GM23338 (cell line): ENCODE results near the gene NFS1. TPM values are rescaled to one million over a fixed set of nuclear protein-coding genes. Genes with fewer than 3 reads are reported as not detected.

ENCODE experiments used
- ATAC-seq: fragments of 200-7000 bp; cut with Tn5 transposase; 3 replicates; pipeline ENCODE4 v1.9.1; 2020
- DNase-seq: peaks from one replicate; pipeline ENCODE4 v3.0.0-alpha.2; 2015; ENCODE audit warnings: low spot score
- H2AFZ ChIP-seq: fragments of 200-600 bp; sonication (generic); 2 replicates; pipeline ENCODE4 v1.8.0; 2016; ENCODE audit warnings: antibody characterized with exemption, mild to moderate bottlenecking, moderate library complexity
- H3F3A ChIP-seq: fragments of 200-600 bp; sonication (generic); replicated peaks from 2 replicates; pipeline ENCODE4 v1.8.0; 2017; ENCODE audit warnings: antibody characterized with exemption, mixed run types, low read depth
- H3K27ac ChIP-seq: fragments of 200-600 bp; sonication (generic); 2 replicates; pipeline ENCODE4 v1.6.1; 2016; ENCODE audit warnings: low read depth
- H3K27me3 ChIP-seq: fragments of 200-600 bp; sonication (generic); 2 replicates; pipeline ENCODE4 v1.8.0; 2016; ENCODE audit warnings: mild to moderate bottlenecking, mixed run types, moderate library complexity; ENCODE audit not compliant: insufficient read depth
- H3K36me3 ChIP-seq: fragments of 200-600 bp; sonication (generic); 2 replicates; pipeline ENCODE4 v1.8.0; 2016; ENCODE audit warnings: mild to moderate bottlenecking; ENCODE audit not compliant: insufficient read depth
- H3K4me1 ChIP-seq: fragments of 200-600 bp; sonication (generic); 2 replicates; pipeline ENCODE4 v1.8.0; 2016; ENCODE audit warnings: mild to moderate bottlenecking, moderate library complexity; ENCODE audit not compliant: insufficient read depth
- H3K4me2 ChIP-seq: fragments of 200-600 bp; sonication (generic); 2 replicates; pipeline ENCODE4 v1.7.1; 2017; ENCODE audit warnings: mixed run types
- H3K4me3 ChIP-seq: fragments of 200-600 bp; sonication (generic); 2 replicates; pipeline ENCODE4 v1.6.1; 2016; ENCODE audit warnings: mixed run types
- H3K79me2 ChIP-seq: fragments of 200-600 bp; sonication (generic); replicated peaks from 2 replicates; pipeline ENCODE4 v1.8.0; 2017; ENCODE audit warnings: mild to moderate bottlenecking; ENCODE audit not compliant: insufficient read depth
- H3K9me2 ChIP-seq: fragments of 200-600 bp; sonication (generic); 2 replicates; pipeline ENCODE4 v1.8.0; 2017; ENCODE audit not compliant: insufficient read depth
- H4K20me1 ChIP-seq: fragments of 200-600 bp; sonication (generic); replicated peaks from 2 replicates; pipeline ENCODE4 v1.8.0; 2017; ENCODE audit warnings: mild to moderate bottlenecking; ENCODE audit not compliant: insufficient read depth
- H3K27ac Mint-ChIP-seq: 2 replicates; pipeline ENCODE4 v1.8.0; 2020; ENCODE audit warnings: inconsistent platforms, mild to moderate bottlenecking, moderate library complexity, mixed read lengths
- H3K27me3 Mint-ChIP-seq: 3 replicates; pipeline ENCODE4 v1.8.0; 2022; ENCODE audit warnings: low read depth, mild to moderate bottlenecking, moderate library complexity, mixed read lengths, inconsistent platforms; ENCODE audit not compliant: insufficient read depth, poor library complexity
- H3K36me3 Mint-ChIP-seq: 3 replicates; pipeline ENCODE4 v1.8.0; 2021; ENCODE audit warnings: low read depth, mild to moderate bottlenecking, inconsistent platforms, moderate library complexity, mixed read lengths
- H3K4me1 Mint-ChIP-seq: 3 replicates; pipeline ENCODE4 v1.8.0; 2020; ENCODE audit warnings: mild to moderate bottlenecking, inconsistent platforms, mixed read lengths
- H3K4me3 Mint-ChIP-seq: 3 replicates; pipeline ENCODE4 v1.8.0; 2021; ENCODE audit warnings: moderate library complexity, mild to moderate bottlenecking, inconsistent platforms, mixed read lengths
- H3K9me3 Mint-ChIP-seq: 3 replicates; pipeline ENCODE4 v1.8.0; 2020; ENCODE audit warnings: moderate library complexity, mild to moderate bottlenecking, inconsistent platforms, mixed read lengths
- EZH2 ChIP-seq: fragments of 200-600 bp; sonication (generic); IDR thresholded peaks from one replicate; pipeline ENCODE4 v1.8.0; 2017; ENCODE audit warnings: antibody characterized with exemption, mild to moderate bottlenecking, low read depth; ENCODE audit not compliant: unreplicated experiment
- EZH2phosphoT487 ChIP-seq: fragments of 200-600 bp; sonication (generic); IDR thresholded peaks from one replicate; pipeline ENCODE4 v1.8.1; 2018; ENCODE audit warnings: antibody characterized with exemption; ENCODE audit not compliant: unreplicated experiment
- JUNB ChIP-seq: IDR thresholded peaks from one replicate; pipeline ENCODE4 v1.6.1; 2016; ENCODE audit warnings: antibody characterized with exemption; ENCODE audit not compliant: unreplicated experiment
- POLR2AphosphoS5 ChIP-seq: IDR thresholded peaks from 2 replicates; pipeline ENCODE4 v1.6.1; 2016; ENCODE audit warnings: antibody characterized with exemption, low read depth
- STAT1 ChIP-seq: IDR thresholded peaks from one replicate; pipeline ENCODE4 v1.6.1; 2016; ENCODE audit warnings: antibody characterized with exemption; ENCODE audit not compliant: unreplicated experiment
- ZNF114 ChIP-seq: fragments of 250-450 bp; sonication (Bioruptor Pico); IDR thresholded peaks from 2 replicates; pipeline ENCODE4 v1.5.0; 2020; ENCODE audit warnings: mild to moderate bottlenecking, moderate library complexity
- polyA plus RNA-seq: library from polyadenylated mRNA; unstranded; fragments of >200 nt; fragmentation: Nextera tagmentation; extraction: Ambion mirVana; gene quantifications from 2 replicates; pipeline ENCODE4 v1.2.1, GENCODE V29; 2016
- total RNA-seq: library from RNA; depleted of rRNA; stranded (reverse); fragments of >200 nt; shearing (Covaris generic); gene quantifications from 2 replicates; pipeline ENCODE4 v1.2.3, GENCODE V29; 2014
- TF ChIP-seq, protein P1 (sequence below), 2 experiments: fragments of 200-600 bp in 1 of 2; sonication (generic) in 1 of 2; conservative IDR thresholded peaks; 2 replicates each; pipeline versions ENCODE4 v1.5.1 to v1.6.1; 2016 to 2017; ENCODE audit warnings: antibody characterized with exemption in 2 of 2, low read depth in 2 of 2, mild to moderate bottlenecking in 2 of 2, moderate library complexity in 1 of 2
- TF ChIP-seq, protein P2 (sequence below): fragments of 250-450 bp; sonication (Bioruptor Pico); IDR thresholded peaks from 2 replicates; pipeline ENCODE4 v1.5.0; 2020; ENCODE audit warnings: mild to moderate bottlenecking, moderate library complexity

NFS1 gene
- total and polyA plus RNA-seq, 2 experiments from 2014 or later, result 22.8 to 35.7 TPM

DNA sequence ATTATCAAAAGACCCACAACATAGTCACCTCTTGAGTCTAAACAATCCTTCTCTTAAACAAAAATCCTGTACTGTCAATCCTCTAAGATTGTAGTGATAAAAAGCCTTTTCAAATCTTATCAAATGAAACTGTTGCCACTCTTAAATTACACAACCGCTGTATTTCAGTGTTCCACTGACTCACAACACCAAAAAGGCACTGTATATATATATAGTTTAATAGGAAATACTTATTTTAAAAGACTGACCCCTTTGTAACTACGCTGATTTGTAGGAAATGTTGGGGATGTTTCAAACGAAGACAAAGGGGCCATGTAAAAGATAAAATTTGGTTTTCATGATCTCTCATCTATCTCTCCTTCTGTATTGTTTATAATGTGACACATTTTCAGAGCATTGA, 48.5 kb downstream of the NFS1 start:
- H4K20me1 ChIP-seq, result peaks cover 86% of the 10 kb centered on the region
- no peak overlapping the region for H2AFZ ChIP-seq
- no peak overlapping the region for H3K27ac ChIP-seq
- H3K4me3 ChIP-seq, result no peak overlapping the region
- H3K27me3 Mint-ChIP-seq, result no peaks in the 10 kb centered on the region
- H3K4me1 ChIP-seq, result no peaks in the 10 kb centered on the region; the same call in 1 of the 2 replicates
- H3K27ac Mint-ChIP-seq, result no peak overlapping the region
- peaks cover 6% of the 10 kb centered on the region; the same call in 2 of the 3 replicates for H3K36me3 Mint-ChIP-seq
- no peak for DNase-seq
- no peak for ATAC-seq
- no peaks in the 10 kb centered on the region for H3K9me3 Mint-ChIP-seq
- H3K79me2 ChIP-seq, result peaks cover 99% of the 10 kb centered on the region
- TF ChIP-seq JUNB (no peak), STAT1 (no peak), POLR2AphosphoS5 (no peak), ZNF114 (CRISPR knock-in tag) (no peak), EZH2 (no peak), EZH2phosphoT487 (no peak)
- TF ChIP-seq, protein P1, sequence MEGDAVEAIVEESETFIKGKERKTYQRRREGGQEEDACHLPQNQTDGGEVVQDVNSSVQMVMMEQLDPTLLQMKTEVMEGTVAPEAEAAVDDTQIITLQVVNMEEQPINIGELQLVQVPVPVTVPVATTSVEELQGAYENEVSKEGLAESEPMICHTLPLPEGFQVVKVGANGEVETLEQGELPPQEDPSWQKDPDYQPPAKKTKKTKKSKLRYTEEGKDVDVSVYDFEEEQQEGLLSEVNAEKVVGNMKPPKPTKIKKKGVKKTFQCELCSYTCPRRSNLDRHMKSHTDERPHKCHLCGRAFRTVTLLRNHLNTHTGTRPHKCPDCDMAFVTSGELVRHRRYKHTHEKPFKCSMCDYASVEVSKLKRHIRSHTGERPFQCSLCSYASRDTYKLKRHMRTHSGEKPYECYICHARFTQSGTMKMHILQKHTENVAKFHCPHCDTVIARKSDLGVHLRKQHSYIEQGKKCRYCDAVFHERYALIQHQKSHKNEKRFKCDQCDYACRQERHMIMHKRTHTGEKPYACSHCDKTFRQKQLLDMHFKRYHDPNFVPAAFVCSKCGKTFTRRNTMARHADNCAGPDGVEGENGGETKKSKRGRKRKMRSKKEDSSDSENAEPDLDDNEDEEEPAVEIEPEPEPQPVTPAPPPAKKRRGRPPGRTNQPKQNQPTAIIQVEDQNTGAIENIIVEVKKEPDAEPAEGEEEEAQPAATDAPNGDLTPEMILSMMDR (conservative IDR thresholded peaks at IDR 0.05; ENCODE audit: low read depth in 2 of 2), result no peak
- TF ChIP-seq, protein P2, sequence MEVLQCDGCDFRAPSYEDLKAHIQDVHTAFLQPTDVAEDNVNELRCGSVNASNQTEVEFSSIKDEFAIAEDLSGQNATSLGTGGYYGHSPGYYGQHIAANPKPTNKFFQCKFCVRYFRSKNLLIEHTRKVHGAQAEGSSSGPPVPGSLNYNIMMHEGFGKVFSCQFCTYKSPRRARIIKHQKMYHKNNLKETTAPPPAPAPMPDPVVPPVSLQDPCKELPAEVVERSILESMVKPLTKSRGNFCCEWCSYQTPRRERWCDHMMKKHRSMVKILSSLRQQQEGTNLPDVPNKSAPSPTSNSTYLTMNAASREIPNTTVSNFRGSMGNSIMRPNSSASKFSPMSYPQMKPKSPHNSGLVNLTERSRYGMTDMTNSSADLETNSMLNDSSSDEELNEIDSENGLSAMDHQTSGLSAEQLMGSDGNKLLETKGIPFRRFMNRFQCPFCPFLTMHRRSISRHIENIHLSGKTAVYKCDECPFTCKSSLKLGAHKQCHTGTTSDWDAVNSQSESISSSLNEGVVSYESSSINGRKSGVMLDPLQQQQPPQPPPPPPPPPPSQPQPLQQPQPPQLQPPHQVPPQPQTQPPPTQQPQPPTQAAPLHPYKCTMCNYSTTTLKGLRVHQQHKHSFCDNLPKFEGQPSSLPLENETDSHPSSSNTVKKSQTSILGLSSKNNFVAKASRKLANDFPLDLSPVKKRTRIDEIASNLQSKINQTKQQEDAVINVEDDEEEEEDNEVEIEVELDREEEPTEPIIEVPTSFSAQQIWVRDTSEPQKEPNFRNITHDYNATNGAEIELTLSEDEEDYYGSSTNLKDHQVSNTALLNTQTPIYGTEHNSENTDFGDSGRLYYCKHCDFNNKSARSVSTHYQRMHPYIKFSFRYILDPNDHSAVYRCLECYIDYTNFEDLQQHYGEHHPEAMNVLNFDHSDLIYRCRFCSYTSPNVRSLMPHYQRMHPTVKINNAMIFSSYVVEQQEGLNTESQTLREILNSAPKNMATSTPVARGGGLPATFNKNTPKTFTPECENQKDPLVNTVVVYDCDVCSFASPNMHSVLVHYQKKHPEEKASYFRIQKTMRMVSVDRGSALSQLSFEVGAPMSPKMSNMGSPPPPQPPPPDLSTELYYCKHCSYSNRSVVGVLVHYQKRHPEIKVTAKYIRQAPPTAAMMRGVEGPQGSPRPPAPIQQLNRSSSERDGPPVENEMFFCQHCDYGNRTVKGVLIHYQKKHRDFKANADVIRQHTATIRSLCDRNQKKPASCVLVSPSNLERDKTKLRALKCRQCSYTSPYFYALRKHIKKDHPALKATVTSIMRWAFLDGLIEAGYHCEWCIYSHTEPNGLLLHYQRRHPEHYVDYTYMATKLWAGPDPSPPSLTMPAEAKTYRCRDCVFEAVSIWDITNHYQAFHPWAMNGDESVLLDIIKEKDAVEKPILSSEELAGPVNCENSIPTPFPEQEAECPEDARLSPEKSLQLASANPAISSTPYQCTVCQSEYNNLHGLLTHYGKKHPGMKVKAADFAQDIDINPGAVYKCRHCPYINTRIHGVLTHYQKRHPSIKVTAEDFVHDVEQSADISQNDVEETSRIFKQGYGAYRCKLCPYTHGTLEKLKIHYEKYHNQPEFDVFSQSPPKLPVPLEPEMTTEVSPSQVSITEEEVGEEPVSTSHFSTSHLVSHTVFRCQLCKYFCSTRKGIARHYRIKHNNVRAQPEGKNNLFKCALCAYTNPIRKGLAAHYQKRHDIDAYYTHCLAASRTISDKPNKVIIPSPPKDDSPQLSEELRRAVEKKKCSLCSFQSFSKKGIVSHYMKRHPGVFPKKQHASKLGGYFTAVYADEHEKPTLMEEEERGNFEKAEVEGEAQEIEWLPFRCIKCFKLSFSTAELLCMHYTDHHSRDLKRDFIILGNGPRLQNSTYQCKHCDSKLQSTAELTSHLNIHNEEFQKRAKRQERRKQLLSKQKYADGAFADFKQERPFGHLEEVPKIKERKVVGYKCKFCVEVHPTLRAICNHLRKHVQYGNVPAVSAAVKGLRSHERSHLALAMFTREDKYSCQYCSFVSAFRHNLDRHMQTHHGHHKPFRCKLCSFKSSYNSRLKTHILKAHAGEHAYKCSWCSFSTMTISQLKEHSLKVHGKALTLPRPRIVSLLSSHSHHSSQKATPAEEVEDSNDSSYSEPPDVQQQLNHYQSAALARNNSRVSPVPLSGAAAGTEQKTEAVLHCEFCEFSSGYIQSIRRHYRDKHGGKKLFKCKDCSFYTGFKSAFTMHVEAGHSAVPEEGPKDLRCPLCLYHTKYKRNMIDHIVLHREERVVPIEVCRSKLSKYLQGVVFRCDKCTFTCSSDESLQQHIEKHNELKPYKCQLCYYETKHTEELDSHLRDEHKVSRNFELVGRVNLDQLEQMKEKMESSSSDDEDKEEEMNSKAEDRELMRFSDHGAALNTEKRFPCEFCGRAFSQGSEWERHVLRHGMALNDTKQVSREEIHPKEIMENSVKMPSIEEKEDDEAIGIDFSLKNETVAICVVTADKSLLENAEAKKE (CRISPR knock-in tag), result no peak
- peaks cover under 1% of the 10 kb centered on the region; the same call in 1 of the 3 replicates for H3K4me1 Mint-ChIP-seq
- H3K27me3 ChIP-seq, result no peaks in the 10 kb centered on the region
- no peak overlapping the region for H3K4me2 ChIP-seq
- 0 out of 2 replicates have a peak, but pooled peaks cover 5% of the 10 kb centered on the region for H3F3A ChIP-seq
- no peaks in the 10 kb centered on the region for H3K9me2 ChIP-seq
- H3K36me3 ChIP-seq, result peaks cover 11% of the 10 kb centered on the region
- no peak overlapping the region for H3K4me3 Mint-ChIP-seq
